Endothelial cell (in vitro differentiated cells): ENCODE data around the gene ADAMTS16. TPM values are rescaled to one million over a fixed set of nuclear protein-coding genes. Genes with fewer than 3 reads are reported as not detected.

Experiments used
- DNase-seq: peaks from one replicate; pipeline ENCODE4 v3.0.0; 2021; ENCODE audit warnings: low spot score
- H3K27ac Mint-ChIP-seq: one replicate; pipeline ENCODE4 v1.8.0; 2021; ENCODE audit warnings: mixed read lengths, inconsistent platforms; ENCODE audit not compliant: unreplicated experiment
- H3K27me3 Mint-ChIP-seq: one replicate; pipeline ENCODE4 v1.8.0; 2021; ENCODE audit warnings: mild to moderate bottlenecking, moderate library complexity, mixed read lengths, inconsistent platforms; ENCODE audit not compliant: unreplicated experiment
- H3K36me3 Mint-ChIP-seq: one replicate; pipeline ENCODE4 v1.8.0; 2021; ENCODE audit warnings: mild to moderate bottlenecking, low read depth, mixed read lengths, inconsistent platforms; ENCODE audit not compliant: unreplicated experiment
- H3K4me1 Mint-ChIP-seq: one replicate; pipeline ENCODE4 v1.8.0; 2021; ENCODE audit warnings: mild to moderate bottlenecking, mixed read lengths, inconsistent platforms; ENCODE audit not compliant: unreplicated experiment
- H3K4me3 Mint-ChIP-seq: one replicate; pipeline ENCODE4 v1.8.0; 2021; ENCODE audit warnings: mild to moderate bottlenecking, mixed read lengths, inconsistent platforms; ENCODE audit not compliant: unreplicated experiment
- H3K9me3 Mint-ChIP-seq: one replicate; pipeline ENCODE4 v1.8.0; 2021; ENCODE audit warnings: mixed read lengths, inconsistent platforms; ENCODE audit not compliant: unreplicated experiment
- CTCF ChIP-seq: fragments of 200-600 bp; sonication (generic); IDR thresholded peaks from one replicate; pipeline ENCODE4 v1.5.0; 2021; ENCODE audit warnings: antibody characterized with exemption; ENCODE audit not compliant: unreplicated experiment
- total RNA-seq: library from RNA; stranded (reverse); fragmentation: NEBNext Ultra II Directional; extraction: Animal tissue kit (Norgen Biotek cat#: 25700); gene quantifications from one replicate; pipeline ENCODE4 v1.2.1, GENCODE V29; 2021; ENCODE audit not compliant: unreplicated experiment

The ADAMTS16 gene
- total RNA-seq, 1 donor from 2014 or later = 27.8 TPM

GRCh38 chr5:5342784-5343183 lies 202.7 kb downstream of the ADAMTS16 start:
- no peak for TF ChIP-seq CTCF
- DNase-seq = no peak
- Mint-ChIP-seq H3K36me3 (peaks cover 7% of the 10 kb centered on the region), H3K4me1 (peaks cover 12% of the 10 kb centered on the region), H3K4me3 (no peak overlapping the region), H3K9me3 (no peaks in the 10 kb centered on the region), H3K27ac (no peak overlapping the region), H3K27me3 (peaks cover 8% of the 10 kb centered on the region)

GRCh38 chr5:5343568-5343967 lies 203.4 kb downstream of the ADAMTS16 start:
- H3K27me3 Mint-ChIP-seq = peaks cover 8% of the 10 kb centered on the region
- peaks cover 9% of the 10 kb centered on the region for H3K36me3 Mint-ChIP-seq
- TF ChIP-seq CTCF = no peak
- H3K9me3 Mint-ChIP-seq = no peaks in the 10 kb centered on the region
- H3K4me3 Mint-ChIP-seq = no peak overlapping the region
- H3K4me1 Mint-ChIP-seq = peaks cover 12% of the 10 kb centered on the region
- H3K27ac Mint-ChIP-seq = no peak overlapping the region
- no peak for DNase-seq

GRCh38 chr5:5344051-5344571 lies 204.0 kb downstream of the ADAMTS16 start:
- H3K27ac Mint-ChIP-seq = no peak overlapping the region

GRCh38 chr5:5344606-5345005 lies 204.5 kb downstream of the ADAMTS16 start:
- no peak for DNase-seq
- Mint-ChIP-seq H3K4me3 (no peak overlapping the region), H3K27ac (no peak overlapping the region), H3K27me3 (peaks cover 6% of the 10 kb centered on the region), H3K4me1 (peaks cover 12% of the 10 kb centered on the region), H3K36me3 (peaks cover 9% of the 10 kb centered on the region), H3K9me3 (no peaks in the 10 kb centered on the region)
- no peak for TF ChIP-seq CTCF

More at GRCh38 chr5:5344051-5344571, 204.0 kb downstream of the ADAMTS16 start:
- no peak for TF ChIP-seq CTCF
- Mint-ChIP-seq H3K4me3 (no peak overlapping the region), H3K9me3 (no peaks in the 10 kb centered on the region), H3K27me3 (peaks cover 6% of the 10 kb centered on the region), H3K36me3 (peaks cover 9% of the 10 kb centered on the region), H3K4me1 (peaks cover 12% of the 10 kb centered on the region)
- DNase-seq = no peak

GRCh38 chr5:5347442-5347841 lies 207.3 kb downstream of the ADAMTS16 start:
- no peak overlapping the region for H3K4me3 Mint-ChIP-seq
- DNase-seq = no peak
- H3K36me3 Mint-ChIP-seq = peaks cover 9% of the 10 kb centered on the region
- no peaks in the 10 kb centered on the region for H3K9me3 Mint-ChIP-seq
- H3K27ac Mint-ChIP-seq = no peak overlapping the region
- TF ChIP-seq CTCF = no peak
- peaks cover 6% of the 10 kb centered on the region for H3K27me3 Mint-ChIP-seq
- H3K4me1 Mint-ChIP-seq = peaks cover 11% of the 10 kb centered on the region
